ENCODE results near the gene RGS2.

RGS2 gene

GRCh38 chr1:192776206-192776605, 32.6 kb upstream of the RGS2 start:
- in situ Hi-C loops (cut with HindIII; ENCODE audit: low sequenced_read_pairs) = no loop called here
- DNase-seq (ENCODE audit: low read depth) = no peak
- no peak for TF ChIP-seq CTCF (IDR thresholded peaks at IDR 0.05; ENCODE audit: low read depth, low read length, missing control alignments)
- no peak overlapping the region for H3K4me3 ChIP-seq (ENCODE audit: low read depth, low read length)

GRCh38 chr1:192776998-192777397, 31.8 kb upstream of the RGS2 start:
- no peak for TF ChIP-seq CTCF (IDR thresholded peaks at IDR 0.05; ENCODE audit: low read depth, low read length, missing control alignments)
- H3K4me3 ChIP-seq (ENCODE audit: low read depth, low read length) = no peak overlapping the region
- in situ Hi-C loops (cut with HindIII; ENCODE audit: low sequenced_read_pairs) = no loop called here
- no peak for DNase-seq (ENCODE audit: low read depth)

GRCh38 chr1:192783791-192784190, 25.0 kb upstream of the RGS2 start:
- in situ Hi-C loops (cut with HindIII; ENCODE audit: low sequenced_read_pairs) = no loop called here
- no peak for TF ChIP-seq CTCF (IDR thresholded peaks at IDR 0.05; ENCODE audit: low read depth, low read length, missing control alignments)
- DNase-seq (ENCODE audit: low read depth) = no peak
- no peak overlapping the region for H3K4me3 ChIP-seq (ENCODE audit: low read depth, low read length)

GRCh38 chr1:192784397-192784796, 24.4 kb upstream of the RGS2 start:
- TF ChIP-seq CTCF (IDR thresholded peaks at IDR 0.05; ENCODE audit: low read depth, low read length, missing control alignments) = no peak
- DNase-seq (ENCODE audit: low read depth) = no peak
- no peak overlapping the region for H3K4me3 ChIP-seq (ENCODE audit: low read depth, low read length)
- in situ Hi-C loops (cut with HindIII; ENCODE audit: low sequenced_read_pairs) = no loop called here

GRCh38 chr1:192786576-192786975, 22.3 kb upstream of the RGS2 start:
- in situ Hi-C loops (cut with HindIII; ENCODE audit: low sequenced_read_pairs) = loop anchor here (5.0 kb wide), 1 partner anchor 89 kb away; no protein-coding TSS in a partner anchor
- no peak for TF ChIP-seq CTCF (IDR thresholded peaks at IDR 0.05; ENCODE audit: low read depth, low read length, missing control alignments)
- no peak for DNase-seq (ENCODE audit: low read depth)
- no peak overlapping the region for H3K4me3 ChIP-seq (ENCODE audit: low read depth, low read length)

GRCh38 chr1:192787914-192788585, 20.8 kb upstream of the RGS2 start:
- in situ Hi-C loops (cut with HindIII; ENCODE audit: low sequenced_read_pairs) = loop anchor here (5.0 kb wide), 1 partner anchor 91 kb away; no protein-coding TSS in a partner anchor
- peak; percentile 50 for DNase-seq (ENCODE audit: low read depth)
- no peak for TF ChIP-seq CTCF (IDR thresholded peaks at IDR 0.05; ENCODE audit: low read depth, low read length, missing control alignments)
- no peak overlapping the region for H3K4me3 ChIP-seq (ENCODE audit: low read depth, low read length)

All from astrocyte of the cerebellum (primary cell).